ENCODE data around the gene NRG2.

NRG2 gene

GRCh38 chr5:139849942-139850341 lies 193.2 kb downstream of the NRG2 start:
- peaks cover 3 to 5% of the 10 kb centered on the region in 2 donors for H3K4me1 ChIP-seq (ENCODE audit: control insufficient read depth in 1 of 2, insufficient read depth in 2 of 2, low read length in 2 of 2)
- H3K36me3 ChIP-seq (ENCODE audit: control insufficient read depth in 1 of 2, insufficient read depth in 2 of 2, low read length in 2 of 2), result no peaks in the 10 kb centered on the region
- no peak overlapping the region for H3K27ac ChIP-seq (ENCODE audit: low read depth, low read length)
- no peak overlapping the region for H3K4me3 ChIP-seq (ENCODE audit: low read depth in 1 of 2, low read length in 2 of 2)
- no peaks in the 10 kb centered on the region for H3K9me3 ChIP-seq (ENCODE audit: control insufficient read depth in 1 of 2, low read length in 2 of 2)
- H3K27me3 ChIP-seq (ENCODE audit: control insufficient read depth in 1 of 2, insufficient read depth in 2 of 2, low read length in 2 of 2), result peaks cover 14 to 21% of the 10 kb centered on the region in 2 donors
- H3K9ac ChIP-seq (ENCODE audit: low read depth in 1 of 2, low read length in 2 of 2), result no peak overlapping the region

GRCh38 chr5:139849501-139849900 lies 193.6 kb downstream of the NRG2 start:
- peaks cover 3 to 5% of the 10 kb centered on the region in 2 donors for H3K4me1 ChIP-seq (ENCODE audit: control insufficient read depth in 1 of 2, insufficient read depth in 2 of 2, low read length in 2 of 2)
- H3K36me3 ChIP-seq (ENCODE audit: control insufficient read depth in 1 of 2, insufficient read depth in 2 of 2, low read length in 2 of 2), result no peaks in the 10 kb centered on the region
- H3K4me3 ChIP-seq (ENCODE audit: low read depth in 1 of 2, low read length in 2 of 2), result no peak overlapping the region
- H3K27me3 ChIP-seq (ENCODE audit: control insufficient read depth in 1 of 2, insufficient read depth in 2 of 2, low read length in 2 of 2), result peaks cover 14 to 23% of the 10 kb centered on the region in 2 donors
- H3K9ac ChIP-seq (ENCODE audit: low read depth in 1 of 2, low read length in 2 of 2), result no peak overlapping the region
- no peak overlapping the region for H3K27ac ChIP-seq (ENCODE audit: low read depth, low read length)
- no peaks in the 10 kb centered on the region for H3K9me3 ChIP-seq (ENCODE audit: control insufficient read depth in 1 of 2, low read length in 2 of 2)

- H3K4me1 ChIP-seq (ENCODE audit: control insufficient read depth in 1 of 2, insufficient read depth in 2 of 2, low read length in 2 of 2), result peaks cover 3 to 5% of the 10 kb centered on the region in 2 donors
- no peaks in the 10 kb centered on the region for H3K9me3 ChIP-seq (ENCODE audit: control insufficient read depth in 1 of 2, low read length in 2 of 2)
- no peak overlapping the region for H3K9ac ChIP-seq (ENCODE audit: low read depth in 1 of 2, low read length in 2 of 2)
- no peak overlapping the region for H3K27ac ChIP-seq (ENCODE audit: low read depth, low read length)
- H3K27me3 ChIP-seq (ENCODE audit: control insufficient read depth in 1 of 2, insufficient read depth in 2 of 2, low read length in 2 of 2), result peaks cover 14 to 23% of the 10 kb centered on the region in 2 donors
- peak overlapping the region; percentile 35 to 51 for H3K4me3 ChIP-seq (ENCODE audit: low read depth in 1 of 2, low read length in 2 of 2)
- no peaks in the 10 kb centered on the region for H3K36me3 ChIP-seq (ENCODE audit: control insufficient read depth in 1 of 2, insufficient read depth in 2 of 2, low read length in 2 of 2)
These were observed 194.5 kb downstream of the NRG2 start for GRCh38 chr5:139848508-139849100.

- Histone ChIP-seq H3K4me1 (ENCODE audit: control insufficient read depth in 1 of 2, insufficient read depth in 2 of 2, low read length in 2 of 2) (peaks cover 3 to 5% of the 10 kb centered on the region in 2 donors), H3K27me3 (ENCODE audit: control insufficient read depth in 1 of 2, insufficient read depth in 2 of 2, low read length in 2 of 2) (peaks cover 14 to 23% of the 10 kb centered on the region in 2 donors), H3K9ac (ENCODE audit: low read depth in 1 of 2, low read length in 2 of 2) (no peak overlapping the region), H3K27ac (ENCODE audit: low read depth, low read length) (no peak overlapping the region), H3K36me3 (ENCODE audit: control insufficient read depth in 1 of 2, insufficient read depth in 2 of 2, low read length in 2 of 2) (no peaks in the 10 kb centered on the region), H3K4me3 (ENCODE audit: low read depth in 1 of 2, low read length in 2 of 2) (peak overlapping the region; percentile 35 to 64), H3K9me3 (ENCODE audit: control insufficient read depth in 1 of 2, low read length in 2 of 2) (no peaks in the 10 kb centered on the region)
These were observed 195.2 kb downstream of the NRG2 start for GRCh38 chr5:139847790-139848507.

GRCh38 chr5:139847091-139847490 lies 196.0 kb downstream of the NRG2 start:
- Histone ChIP-seq H3K9ac (ENCODE audit: low read depth in 1 of 2, low read length in 2 of 2) (no peak overlapping the region), H3K4me1 (ENCODE audit: control insufficient read depth in 1 of 2, insufficient read depth in 2 of 2, low read length in 2 of 2) (peaks cover 3 to 5% of the 10 kb centered on the region in 2 donors), H3K27ac (ENCODE audit: low read depth, low read length) (no peak overlapping the region), H3K27me3 (ENCODE audit: control insufficient read depth in 1 of 2, insufficient read depth in 2 of 2, low read length in 2 of 2) (peaks cover 14 to 23% of the 10 kb centered on the region in 2 donors), H3K36me3 (ENCODE audit: control insufficient read depth in 1 of 2, insufficient read depth in 2 of 2, low read length in 2 of 2) (no peaks in the 10 kb centered on the region), H3K9me3 (ENCODE audit: control insufficient read depth in 1 of 2, low read length in 2 of 2) (no peaks in the 10 kb centered on the region), H3K4me3 (ENCODE audit: low read depth in 1 of 2, low read length in 2 of 2) (no peak overlapping the region)

GRCh38 chr5:139845846-139846681 lies 197.0 kb downstream of the NRG2 start:
- Histone ChIP-seq H3K9ac (ENCODE audit: low read depth in 1 of 2, low read length in 2 of 2) (no peak overlapping the region), H3K36me3 (ENCODE audit: control insufficient read depth in 1 of 2, insufficient read depth in 2 of 2, low read length in 2 of 2) (no peaks in the 10 kb centered on the region), H3K27me3 (ENCODE audit: control insufficient read depth in 1 of 2, insufficient read depth in 2 of 2, low read length in 2 of 2) (peaks cover 14 to 23% of the 10 kb centered on the region in 2 donors), H3K4me1 (ENCODE audit: control insufficient read depth in 1 of 2, insufficient read depth in 2 of 2, low read length in 2 of 2) (peaks cover 3 to 5% of the 10 kb centered on the region in 2 donors), H3K4me3 (ENCODE audit: low read depth in 1 of 2, low read length in 2 of 2) (no peak overlapping the region), H3K27ac (ENCODE audit: low read depth, low read length) (no peak overlapping the region), H3K9me3 (ENCODE audit: control insufficient read depth in 1 of 2, low read length in 2 of 2) (no peaks in the 10 kb centered on the region)

GRCh38 chr5:139844472-139845145 lies 198.5 kb downstream of the NRG2 start:
- H3K9me3 ChIP-seq (ENCODE audit: control insufficient read depth in 1 of 2, low read length in 2 of 2), result no peaks in the 10 kb centered on the region
- H3K36me3 ChIP-seq (ENCODE audit: control insufficient read depth in 1 of 2, insufficient read depth in 2 of 2, low read length in 2 of 2), result no peaks in the 10 kb centered on the region
- peaks cover 14 to 23% of the 10 kb centered on the region in 2 donors for H3K27me3 ChIP-seq (ENCODE audit: control insufficient read depth in 1 of 2, insufficient read depth in 2 of 2, low read length in 2 of 2)
- H3K27ac ChIP-seq (ENCODE audit: low read depth, low read length), result no peak overlapping the region
- H3K9ac ChIP-seq (ENCODE audit: low read depth in 1 of 2, low read length in 2 of 2), result no peak overlapping the region
- H3K4me1 ChIP-seq (ENCODE audit: control insufficient read depth in 1 of 2, insufficient read depth in 2 of 2, low read length in 2 of 2), result peaks cover 3 to 5% of the 10 kb centered on the region in 2 donors
- H3K4me3 ChIP-seq (ENCODE audit: low read depth in 1 of 2, low read length in 2 of 2), result no peak overlapping the region

- Histone ChIP-seq H3K4me3 (ENCODE audit: low read depth in 1 of 2, low read length in 2 of 2) (no peak overlapping the region), H3K9me3 (ENCODE audit: control insufficient read depth in 1 of 2, low read length in 2 of 2) (no peaks in the 10 kb centered on the region), H3K27me3 (ENCODE audit: control insufficient read depth in 1 of 2, insufficient read depth in 2 of 2, low read length in 2 of 2) (peaks cover 14 to 23% of the 10 kb centered on the region in 2 donors), H3K36me3 (ENCODE audit: control insufficient read depth in 1 of 2, insufficient read depth in 2 of 2, low read length in 2 of 2) (no peaks in the 10 kb centered on the region), H3K27ac (ENCODE audit: low read depth, low read length) (no peak overlapping the region), H3K4me1 (ENCODE audit: control insufficient read depth in 1 of 2, insufficient read depth in 2 of 2, low read length in 2 of 2) (peaks cover 3 to 5% of the 10 kb centered on the region in 2 donors), H3K9ac (ENCODE audit: low read depth in 1 of 2, low read length in 2 of 2) (no peak overlapping the region)
These were observed 199.1 kb downstream of the NRG2 start for GRCh38 chr5:139843991-139844390.

GRCh38 chr5:139842321-139842720 lies 200.8 kb downstream of the NRG2 start:
- Histone ChIP-seq H3K4me1 (ENCODE audit: control insufficient read depth in 1 of 2, insufficient read depth in 2 of 2, low read length in 2 of 2) (peaks cover 3 to 5% of the 10 kb centered on the region in 2 donors), H3K9me3 (ENCODE audit: control insufficient read depth in 1 of 2, low read length in 2 of 2) (no peaks in the 10 kb centered on the region), H3K9ac (ENCODE audit: low read depth in 1 of 2, low read length in 2 of 2) (no peak overlapping the region), H3K27me3 (ENCODE audit: control insufficient read depth in 1 of 2, insufficient read depth in 2 of 2, low read length in 2 of 2) (peaks cover 14 to 21% of the 10 kb centered on the region in 2 donors), H3K27ac (ENCODE audit: low read depth, low read length) (no peak overlapping the region), H3K4me3 (ENCODE audit: low read depth in 1 of 2, low read length in 2 of 2) (no peak overlapping the region), H3K36me3 (ENCODE audit: control insufficient read depth in 1 of 2, insufficient read depth in 2 of 2, low read length in 2 of 2) (no peaks in the 10 kb centered on the region)

Data from duodenal mucosa (tissue), 2 donors.